ENCODE data around the gene PTPRN2. TPM values are rescaled to one million over a fixed set of nuclear protein-coding genes. Genes with fewer than 3 reads are reported as not detected.

Gene PTPRN2
- total and polyA plus RNA-seq, 2 donors (not counting 3 experiments of a cell fraction or from before 2014, with no cell fraction given): 0.62 to 0.88 TPM

- H3K36me3 ChIP-seq (ENCODE audit: control insufficient read depth in 2 of 2, extremely low read depth in 1 of 2, insufficient read depth in 2 of 2, low read length in 2 of 2): no peaks in the 10 kb centered on the region
- TF ChIP-seq MAX (IDR thresholded peaks at IDR 0.05; ENCODE audit: insufficient read depth, insufficient read length) (no peak), EZH2 (IDR thresholded peaks at IDR 0.05; ENCODE audit: borderline replicate concordance, low read depth, low read length, severe bottlenecking) (no peak), GATA2 (IDR thresholded peaks at IDR 0.05; ENCODE audit: insufficient read depth, insufficient read length, low read depth, low read length) (no peak), CTCF (IDR thresholded peaks at IDR 0.05; ENCODE audit: extremely low read depth in 1 of 2, insufficient read depth in 1 of 2, low read depth in 1 of 2, low read length in 2 of 2) (no peak), POLR2AphosphoS5 (IDR thresholded peaks at IDR 0.05; ENCODE audit: insufficient read depth, low read depth, low read length) (no peak), POLR2A (IDR thresholded peaks at IDR 0.05; ENCODE audit: low read depth, low read length) (no peak), FOS (IDR thresholded peaks at IDR 0.05; ENCODE audit: borderline replicate concordance, insufficient read depth, low read length) (no peak), MYC (IDR thresholded peaks at IDR 0.05; ENCODE audit: low read depth, low read length) (no peak), JUN (IDR thresholded peaks at IDR 0.05; ENCODE audit: borderline replicate concordance, insufficient read depth, insufficient read length, low read depth) (no peak)
- H3K4me1 ChIP-seq (ENCODE audit: control insufficient read depth, extremely low read depth, insufficient read depth, low read length): no peaks in the 10 kb centered on the region
- H3K9ac ChIP-seq (replicated peaks; ENCODE audit: extremely low read depth, insufficient read depth, low read length): no peak overlapping the region
- BruUV-seq (replicated peaks): no TSS peak
- peaks cover 8% of the 10 kb centered on the region for H3K9me3 ChIP-seq (replicated peaks; ENCODE audit: control insufficient read depth, insufficient read depth, low read length)
- no peaks in the 10 kb centered on the region for H4K20me1 ChIP-seq (replicated peaks; ENCODE audit: control insufficient read depth, extremely low read depth, insufficient read depth, low read length)
- no peaks in the 10 kb centered on the region for H3K9me1 ChIP-seq (replicated peaks; ENCODE audit: control insufficient read depth, extremely low read depth, insufficient read depth, low read length)
- CTCF ChIA-PET: no interaction called here
- POLR2A ChIA-PET: no interaction called here
- H2AFZ ChIP-seq (ENCODE audit: low read depth, low read length): no peak overlapping the region
- intact Hi-C loops (cut with micrococcal nuclease): no loop called here
- no peak overlapping the region for H3K27ac ChIP-seq (ENCODE audit: insufficient read depth, low read depth, low read length)
- DNase-seq (ENCODE audit: low read depth, low spot score) (no peak), FAIRE-seq (no peak)
- H3K4me2 ChIP-seq (ENCODE audit: insufficient read depth, low read length): no peak overlapping the region
- no peak overlapping the region for H3K4me3 ChIP-seq (replicated peaks in 1 of 3; ENCODE audit: insufficient read depth in 1 of 3, low read depth in 1 of 3, low read length in 3 of 3)
- H3K27me3 ChIP-seq (ENCODE audit: control insufficient read depth in 2 of 2, insufficient read depth in 2 of 2, low read length in 2 of 2): no peaks in the 10 kb centered on the region
- no peaks in the 10 kb centered on the region for H3K79me2 ChIP-seq (ENCODE audit: control insufficient read depth, insufficient read depth, low read length)
- dilution Hi-C loops (cut with MboI; ENCODE audit: extremely low pct_ligation_motif_present, low sequenced_read_pairs): no loop called here
Observed at GRCh38 chr7:157751951-157752673, 835.5 kb downstream of the PTPRN2 start.

Data from endothelial cell of umbilical vein (primary cell).